MM.1S (cell line): Measurements from ENCODE around the gene SMIM35.

Experiments used
- EZH2phosphoT487 ChIP-seq: fragments of 300-600 bp; sonication (generic); IDR thresholded peaks from 2 replicates; pipeline ENCODE4 v1.6.1; 2018; ENCODE audit warnings: antibody characterized with exemption, low read length
- TF ChIP-seq, protein P1 (sequence below): fragments of 300-600 bp; sonication (generic); IDR thresholded peaks from 2 replicates; pipeline ENCODE4 v1.5.1; 2016; ENCODE audit warnings: antibody characterized with exemption, low read length, mixed read lengths

DNA sequence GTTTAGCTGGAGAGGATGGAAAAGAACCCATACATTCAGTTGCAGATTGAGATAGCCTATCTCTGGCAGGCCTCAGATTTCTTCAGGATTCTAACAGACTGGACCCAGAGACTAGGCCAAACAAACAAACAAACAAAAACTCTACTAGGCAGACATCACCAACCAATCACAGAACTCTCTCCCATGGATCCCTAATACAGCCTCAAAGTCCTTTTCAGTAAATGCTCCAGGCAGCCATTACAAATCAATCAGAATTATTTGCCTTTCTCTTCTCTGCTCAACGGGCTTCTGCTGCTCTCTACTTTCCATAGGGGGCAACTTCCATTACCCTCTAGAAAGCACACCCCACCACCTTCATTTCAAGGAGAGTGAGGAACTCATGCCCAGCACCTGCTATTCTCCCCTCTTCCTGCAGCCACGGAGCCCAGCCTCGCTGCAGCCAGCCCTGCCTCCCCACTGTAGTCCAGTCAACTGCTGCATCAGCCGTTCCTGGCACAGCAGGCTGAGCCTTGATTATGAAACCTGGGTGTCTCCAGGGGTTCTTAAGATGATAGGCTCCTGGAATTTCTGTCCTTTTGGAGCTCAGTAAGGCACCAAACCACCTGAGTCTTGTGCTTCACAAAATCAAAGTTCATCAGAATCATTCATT is 19.0 kb upstream of the SMIM35 start:
- TF ChIP-seq, protein P1, sequence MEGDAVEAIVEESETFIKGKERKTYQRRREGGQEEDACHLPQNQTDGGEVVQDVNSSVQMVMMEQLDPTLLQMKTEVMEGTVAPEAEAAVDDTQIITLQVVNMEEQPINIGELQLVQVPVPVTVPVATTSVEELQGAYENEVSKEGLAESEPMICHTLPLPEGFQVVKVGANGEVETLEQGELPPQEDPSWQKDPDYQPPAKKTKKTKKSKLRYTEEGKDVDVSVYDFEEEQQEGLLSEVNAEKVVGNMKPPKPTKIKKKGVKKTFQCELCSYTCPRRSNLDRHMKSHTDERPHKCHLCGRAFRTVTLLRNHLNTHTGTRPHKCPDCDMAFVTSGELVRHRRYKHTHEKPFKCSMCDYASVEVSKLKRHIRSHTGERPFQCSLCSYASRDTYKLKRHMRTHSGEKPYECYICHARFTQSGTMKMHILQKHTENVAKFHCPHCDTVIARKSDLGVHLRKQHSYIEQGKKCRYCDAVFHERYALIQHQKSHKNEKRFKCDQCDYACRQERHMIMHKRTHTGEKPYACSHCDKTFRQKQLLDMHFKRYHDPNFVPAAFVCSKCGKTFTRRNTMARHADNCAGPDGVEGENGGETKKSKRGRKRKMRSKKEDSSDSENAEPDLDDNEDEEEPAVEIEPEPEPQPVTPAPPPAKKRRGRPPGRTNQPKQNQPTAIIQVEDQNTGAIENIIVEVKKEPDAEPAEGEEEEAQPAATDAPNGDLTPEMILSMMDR: no peak
- TF ChIP-seq EZH2phosphoT487: no peak
